Measurements from ENCODE around the gene TMEM145.
"Not testable (repeated sequence)": the region's sequence is repeated elsewhere in the genome, so short reads cannot be mapped to it uniquely, and the experiment has no call there.

Gene TMEM145

DNA sequence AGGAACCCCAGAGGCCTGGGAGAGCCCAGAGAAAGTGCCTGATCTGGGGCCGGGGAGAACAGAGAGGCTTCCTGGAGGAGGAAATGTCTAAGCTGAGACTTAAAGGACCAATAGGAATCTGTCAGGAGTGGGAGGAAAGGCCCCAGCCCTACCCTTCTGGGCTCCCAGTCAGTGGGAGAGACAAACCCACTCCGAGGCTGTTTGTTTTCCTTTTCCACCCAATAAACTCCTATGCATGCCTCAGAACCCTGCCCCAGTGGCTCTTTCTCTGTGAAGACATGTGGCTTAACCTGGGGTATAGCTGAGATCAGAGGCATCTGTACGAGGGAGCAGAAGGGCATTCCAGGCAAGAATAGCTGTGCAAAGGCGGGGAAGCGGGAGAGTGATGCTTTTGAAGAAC, 14.3 kb downstream of the TMEM145 start:
- no peak overlapping the region for H3K4me3 ChIP-seq (ENCODE audit: low read depth, low read length)
- no peaks in the 10 kb centered on the region for H3K9me3 ChIP-seq (ENCODE audit: severe bottlenecking)
- TF ChIP-seq, protein P1, sequence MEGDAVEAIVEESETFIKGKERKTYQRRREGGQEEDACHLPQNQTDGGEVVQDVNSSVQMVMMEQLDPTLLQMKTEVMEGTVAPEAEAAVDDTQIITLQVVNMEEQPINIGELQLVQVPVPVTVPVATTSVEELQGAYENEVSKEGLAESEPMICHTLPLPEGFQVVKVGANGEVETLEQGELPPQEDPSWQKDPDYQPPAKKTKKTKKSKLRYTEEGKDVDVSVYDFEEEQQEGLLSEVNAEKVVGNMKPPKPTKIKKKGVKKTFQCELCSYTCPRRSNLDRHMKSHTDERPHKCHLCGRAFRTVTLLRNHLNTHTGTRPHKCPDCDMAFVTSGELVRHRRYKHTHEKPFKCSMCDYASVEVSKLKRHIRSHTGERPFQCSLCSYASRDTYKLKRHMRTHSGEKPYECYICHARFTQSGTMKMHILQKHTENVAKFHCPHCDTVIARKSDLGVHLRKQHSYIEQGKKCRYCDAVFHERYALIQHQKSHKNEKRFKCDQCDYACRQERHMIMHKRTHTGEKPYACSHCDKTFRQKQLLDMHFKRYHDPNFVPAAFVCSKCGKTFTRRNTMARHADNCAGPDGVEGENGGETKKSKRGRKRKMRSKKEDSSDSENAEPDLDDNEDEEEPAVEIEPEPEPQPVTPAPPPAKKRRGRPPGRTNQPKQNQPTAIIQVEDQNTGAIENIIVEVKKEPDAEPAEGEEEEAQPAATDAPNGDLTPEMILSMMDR (IDR thresholded peaks at IDR 0.05; ENCODE audit: low read depth, low read length) = no peak
- no peaks in the 10 kb centered on the region for H3K27me3 ChIP-seq (ENCODE audit: insufficient read depth, low read depth, severe bottlenecking)
- no peaks in the 10 kb centered on the region; the same call in 1 of the 2 replicates for H3K36me3 ChIP-seq
- no peak for DNase-seq
- H3K27ac ChIP-seq = no peak overlapping the region

DNA sequence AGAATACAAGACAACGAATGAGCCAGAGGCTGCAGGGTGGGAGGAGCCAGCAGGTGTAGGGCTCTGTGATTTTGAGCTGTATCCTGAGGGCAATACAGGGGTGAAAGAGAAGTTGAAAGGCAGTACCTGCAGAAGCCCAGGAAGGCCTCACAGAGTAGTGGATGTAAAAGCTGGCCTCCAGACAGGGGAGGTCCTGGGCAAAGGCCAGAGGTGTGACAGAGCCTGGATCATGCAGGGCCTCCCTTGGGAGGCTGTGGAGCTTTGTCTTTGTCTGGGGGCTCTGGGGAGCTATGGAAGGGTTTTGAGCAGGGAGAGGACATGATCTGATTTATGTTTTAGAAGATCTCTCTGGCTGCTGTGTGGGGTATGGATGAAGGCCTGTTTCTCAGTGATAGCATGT, 15.0 kb downstream of the TMEM145 start:
- Histone ChIP-seq H3K27me3 (ENCODE audit: insufficient read depth, low read depth, severe bottlenecking) (no peaks in the 10 kb centered on the region), H3K27ac (no peak overlapping the region), H3K4me3 (ENCODE audit: low read depth, low read length) (no peak overlapping the region), H3K9me3 (ENCODE audit: severe bottlenecking) (no peaks in the 10 kb centered on the region), H3K36me3 (no peaks in the 10 kb centered on the region; the same call in 1 of the 2 replicates)
- DNase-seq = no peak
- TF ChIP-seq, protein P1 (IDR thresholded peaks at IDR 0.05; ENCODE audit: low read depth, low read length) = no peak

DNA sequence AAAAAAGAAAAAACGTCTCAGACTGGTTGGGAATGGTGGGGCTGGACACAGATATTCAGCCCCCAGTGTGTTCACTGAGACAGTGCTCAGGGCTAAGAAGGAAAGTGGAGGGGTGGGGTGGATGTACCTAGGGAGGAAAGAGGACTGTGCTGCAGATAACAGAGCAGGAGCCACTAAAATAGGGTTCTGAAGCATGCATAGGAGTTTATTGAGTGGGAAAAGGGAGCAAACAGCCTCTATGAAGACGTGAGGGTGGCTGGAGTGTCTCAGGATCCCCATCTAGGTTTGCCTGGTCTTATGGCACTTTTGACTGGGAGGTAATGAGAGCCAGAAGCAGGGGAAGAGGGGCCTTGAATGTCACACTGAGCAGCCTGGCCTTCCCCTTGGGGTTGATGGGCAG, 15.7 kb downstream of the TMEM145 start:
- TF ChIP-seq, protein P1 (IDR thresholded peaks at IDR 0.05; ENCODE audit: low read depth, low read length) = no peak
- DNase-seq = no peak
- H3K36me3 ChIP-seq = no peaks in the 10 kb centered on the region; the same call in 1 of the 2 replicates

DNA sequence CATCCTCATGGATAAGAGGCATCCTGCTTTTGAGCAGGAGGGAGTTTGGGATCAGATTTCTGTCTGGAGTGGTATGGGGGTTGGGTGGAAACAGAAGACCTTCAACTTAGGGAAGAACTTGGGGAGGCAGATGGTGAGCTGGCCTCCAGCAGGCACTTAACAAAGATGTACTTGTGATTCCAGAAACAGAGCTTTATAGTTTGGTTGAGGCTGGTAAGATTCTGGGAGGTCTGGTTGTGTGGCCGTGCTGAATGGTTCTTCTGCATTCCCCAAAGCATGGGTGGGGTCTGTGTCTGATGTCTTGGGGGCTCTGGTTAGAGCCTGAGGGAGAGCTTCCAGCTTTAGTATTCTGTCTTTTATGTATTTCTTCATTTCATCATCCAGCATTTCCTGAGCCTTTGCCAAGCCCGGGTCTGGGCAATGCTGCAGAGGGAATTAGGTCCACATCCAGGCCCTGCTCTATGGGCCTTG, 17.2 kb downstream of the TMEM145 start:
- peak; percentile 81 for DNase-seq
- Histone ChIP-seq H3K4me3 (ENCODE audit: low read depth, low read length) (no peak overlapping the region), H3K36me3 (no peaks in the 10 kb centered on the region; the same call in 1 of the 2 replicates), H3K27ac (peak overlapping the region; percentile 84), H3K9me3 (ENCODE audit: severe bottlenecking) (no peaks in the 10 kb centered on the region), H3K27me3 (ENCODE audit: insufficient read depth, low read depth, severe bottlenecking) (no peaks in the 10 kb centered on the region)
- TF ChIP-seq, protein P1 (IDR thresholded peaks at IDR 0.05; ENCODE audit: low read depth, low read length) = no peak

More for the DNA sequence above, 15.7 kb downstream of the TMEM145 start:
- Histone ChIP-seq H3K9me3 (ENCODE audit: severe bottlenecking) (no peaks in the 10 kb centered on the region), H3K27ac (peak overlapping the region; percentile 84), H3K4me3 (ENCODE audit: low read depth, low read length) (no peak overlapping the region), H3K27me3 (ENCODE audit: insufficient read depth, low read depth, severe bottlenecking) (no peaks in the 10 kb centered on the region)

DNA sequence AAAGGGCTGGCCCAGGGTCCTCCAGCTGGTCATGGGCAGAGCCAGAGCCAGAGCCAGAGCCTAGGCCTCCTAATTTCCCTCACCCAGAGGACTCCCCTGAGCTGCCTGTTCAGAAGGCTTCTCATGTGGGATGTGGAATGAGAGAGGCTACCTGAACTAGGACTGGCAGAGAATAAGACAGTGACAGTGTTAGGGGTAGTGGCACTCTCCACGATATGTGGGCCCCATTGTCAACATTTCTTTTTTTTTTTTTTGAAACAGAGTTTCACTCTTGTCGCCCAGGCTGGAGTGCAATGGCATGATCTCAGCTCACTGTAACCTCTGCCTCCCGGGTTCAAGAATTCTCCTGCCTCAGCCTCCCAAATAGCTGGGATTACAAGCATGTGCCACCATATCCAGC, 18.2 kb downstream of the TMEM145 start:
- not testable (repeated sequence) for H3K27me3 ChIP-seq (ENCODE audit: insufficient read depth, low read depth, severe bottlenecking); H3K36me3 ChIP-seq; H3K9me3 ChIP-seq (ENCODE audit: severe bottlenecking); DNase-seq; H3K4me3 ChIP-seq (ENCODE audit: low read depth, low read length)
- H3K27ac ChIP-seq = peak overlapping the region; percentile 84; the same call in 1 of the 2 replicates

DNA sequence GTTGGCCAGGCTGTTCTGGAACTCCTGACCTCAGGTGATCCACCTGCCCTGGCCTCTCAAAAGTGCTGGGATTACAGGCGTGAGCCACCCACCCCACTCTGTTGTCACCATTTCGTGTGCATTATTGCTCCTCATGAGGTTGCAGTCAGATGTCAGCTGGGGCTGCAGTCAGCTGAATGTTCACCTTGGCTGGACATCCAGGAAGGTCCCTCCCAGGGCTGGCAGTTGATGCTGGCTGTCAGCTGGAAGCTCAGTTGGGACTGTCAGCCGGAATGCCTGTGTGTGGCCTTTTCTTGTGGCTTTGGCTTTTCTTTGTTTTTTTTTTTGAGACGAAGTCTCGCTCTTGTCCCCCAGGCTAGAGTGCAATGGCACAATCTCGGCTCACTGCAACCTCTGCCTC, 18.9 kb downstream of the TMEM145 start:
- TF ChIP-seq, protein P1 (IDR thresholded peaks at IDR 0.05; ENCODE audit: low read depth, low read length) = no peak
- H3K4me3 ChIP-seq (ENCODE audit: low read depth, low read length) = no peak overlapping the region
- no peak for DNase-seq
- no peaks in the 10 kb centered on the region for H3K9me3 ChIP-seq (ENCODE audit: severe bottlenecking)
- peaks cover 16% of the 10 kb centered on the region for H3K36me3 ChIP-seq
- no peak overlapping the region for H3K27ac ChIP-seq
- H3K27me3 ChIP-seq (ENCODE audit: insufficient read depth, low read depth, severe bottlenecking) = no peaks in the 10 kb centered on the region
